SK-N-MC (cell line): ENCODE data around the gene PGM2L1.

Experiments used
- EZH2 ChIP-seq: fragments of 200-600 bp; sonication (generic); IDR thresholded peaks from one replicate; pipeline ENCODE4 v1.6.1; 2017; ENCODE audit warnings: antibody characterized with exemption
- FOXP2 ChIP-seq: optimal IDR thresholded peaks from 2 replicates; pipeline ENCODE3; 2011; ENCODE audit warnings: mild to moderate bottlenecking, moderate library complexity; ENCODE audit not compliant: insufficient read depth; ENCODE audit errors: extremely low read length, control extremely low read depth
- POLR2AphosphoS5 ChIP-seq: IDR thresholded peaks from 2 replicates; pipeline ENCODE4 v1.6.1; 2012; ENCODE audit warnings: mild to moderate bottlenecking, low read depth, low read length, borderline replicate concordance

GRCh38 chr11:74316772-74317505 lies 81.3 kb downstream of the PGM2L1 start:
- TF ChIP-seq POLR2AphosphoS5 (no peak), EZH2 (no peak), FOXP2 (no peak)
